Fibroblast of the aortic adventitia (primary cell): Measurements from ENCODE around the gene NCKAP5. TPM values are rescaled to one million over a fixed set of nuclear protein-coding genes. Genes with fewer than 3 reads are reported as not detected.
A peak's percentile ranks its signal among the peaks of the same experiment; 100 is the strongest.

Source experiments
- DNase-seq: peaks from one replicate; pipeline ENCODE4 v3.0.0-alpha.2; 2010; ENCODE audit warnings: low read depth
- H3K4me3 ChIP-seq: 2 replicates; pipeline ENCODE4 v1.5.1; 2011; ENCODE audit warnings: low read depth, mild to moderate bottlenecking, control low read depth, low read length, moderate library complexity
- CTCF ChIP-seq: IDR thresholded peaks from 2 replicates; pipeline ENCODE4 v1.5.1; 2011; ENCODE audit warnings: mild to moderate bottlenecking, low read length, control low read depth, inconsistent platforms; ENCODE audit not compliant: insufficient read depth
- total RNA-seq: library from RNA; depleted of rRNA; stranded (reverse); fragments of >200 nt; gene quantifications from 2 replicates; pipeline ENCODE4 v1.2.3, GENCODE V29; 2012; ENCODE audit warnings: low replicate concordance

The NCKAP5 gene
- total RNA-seq, 1 donor, result 4.4 TPM

GRCh38 chr2:133193544-133194361, 374.5 kb downstream of the NCKAP5 start:
- H3K4me3 ChIP-seq, result no peak overlapping the region
- DNase-seq, result no peak
- TF ChIP-seq CTCF, result no peak

- peak; percentile 24 for TF ChIP-seq CTCF
- no peak overlapping the region for H3K4me3 ChIP-seq
- DNase-seq, result no peak
These were observed 376.2 kb downstream of the NCKAP5 start for GRCh38 chr2:133192028-133192427.

GRCh38 chr2:133177196-133177595, 391.1 kb downstream of the NCKAP5 start:
- no peak overlapping the region for H3K4me3 ChIP-seq
- DNase-seq, result no peak
- no peak for TF ChIP-seq CTCF

- no peak for TF ChIP-seq CTCF
- DNase-seq, result no peak
- no peak overlapping the region for H3K4me3 ChIP-seq
These were observed 392.3 kb downstream of the NCKAP5 start for GRCh38 chr2:133175926-133176325.

GRCh38 chr2:133173224-133173623, 395.0 kb downstream of the NCKAP5 start:
- DNase-seq, result no peak
- H3K4me3 ChIP-seq, result no peak overlapping the region
- TF ChIP-seq CTCF, result no peak

GRCh38 chr2:133171393-133172004, 396.8 kb downstream of the NCKAP5 start:
- peak; percentile 82 for DNase-seq
- TF ChIP-seq CTCF, result peak; percentile 61
- no peak overlapping the region for H3K4me3 ChIP-seq
